SK-N-SH (cell line): ENCODE measurements around the gene MLST8. TPM values are rescaled to one million over a fixed set of nuclear protein-coding genes. Genes with fewer than 3 reads are reported as not detected.

Experiments
- CTCF ChIA-PET: fragments of 300-600, 350-600 bp; formaldehyde crosslinking; extraction: SDS; loops from one replicate; lab custom pipeline; 2021; lab: Yijun Ruan, JAX
- POLR2A ChIA-PET: fragments of 350-600 bp; sonication (Branson Sonifier 250); formaldehyde crosslinking; extraction: SDS; loops from one replicate; lab custom pipeline; 2020; ENCODE audit warnings: antibody characterized with exemption, inconsistent platforms; lab: Yijun Ruan, JAX
- DNase-seq: peaks from one replicate; pipeline ENCODE4 v3.0.0; 2012
- H2AFZ ChIP-seq: fragments of 200-600 bp; sonication (generic); 2 replicates; pipeline ENCODE4 v1.8.1; 2016; ENCODE audit warnings: antibody characterized with exemption, mild to moderate bottlenecking, low read depth
- H3F3A ChIP-seq: fragments of 200-600 bp; sonication (generic); replicated peaks from 2 replicates; pipeline ENCODE3; 2016; ENCODE audit warnings: antibody characterized with exemption, mild to moderate bottlenecking; ENCODE audit not compliant: insufficient read depth
- H3K27ac ChIP-seq, 2 experiments: fragments of 200-500 bp in 1 of 2; fragments of 200-600 bp in 1 of 2; sonication (Bioruptor generic) in 1 of 2; sonication (generic), shearing (Covaris generic) in 1 of 2; 2 replicates each; pipeline versions ENCODE4 v1.5.1 to v1.6.1; 2014 to 2016; ENCODE audit warnings: low read depth in 2 of 2, inconsistent platforms in 1 of 2, low read length in 1 of 2, mild to moderate bottlenecking in 1 of 2, mixed read lengths in 1 of 2
- H3K27me3 ChIP-seq: fragments of 200-600 bp; sonication (generic), shearing (Covaris generic); 2 replicates; pipeline ENCODE4 v1.6.1; 2016; ENCODE audit warnings: mixed run types; ENCODE audit not compliant: insufficient read depth
- H3K36me3 ChIP-seq, 2 experiments: fragments of 200-500 bp in 1 of 2; fragments of 200-600 bp in 1 of 2; sonication (Bioruptor generic) in 1 of 2; sonication (generic) in 1 of 2; replicated peaks in 1 of 2; 2 replicates each; pipeline versions ENCODE3 to v1.5.1; 2014 to 2016; ENCODE audit warnings: low read length in 1 of 2, mild to moderate bottlenecking in 1 of 2; ENCODE audit not compliant: insufficient read depth in 2 of 2, control insufficient read depth in 1 of 2
- H3K4me1 ChIP-seq, 2 experiments: fragments of 200-500 bp in 1 of 2; fragments of 200-600 bp in 1 of 2; sonication (Bioruptor generic) in 1 of 2; sonication (generic), shearing (Covaris generic) in 1 of 2; 2 replicates each; pipeline versions ENCODE4 v1.5.1 to v1.6.1; 2014 to 2016; ENCODE audit warnings: low read depth in 1 of 2, low read length in 1 of 2, mixed run types in 1 of 2; ENCODE audit not compliant: insufficient read depth in 2 of 2, control insufficient read depth in 1 of 2
- H3K4me2 ChIP-seq: fragments of 200-600 bp; sonication (generic), shearing (Covaris generic); 2 replicates; pipeline ENCODE4 v1.6.1; 2017; ENCODE audit warnings: mixed run types
- H3K4me3 ChIP-seq, 2 experiments: fragments of 200-500 bp in 1 of 2; fragments of 200-600 bp in 1 of 2; sonication (Bioruptor generic) in 1 of 2; sonication (generic), shearing (Covaris generic) in 1 of 2; 2 replicates each; pipeline versions ENCODE4 v1.5.1 to v1.8.1; 2014 to 2016; ENCODE audit warnings: low read depth in 2 of 2, inconsistent platforms in 1 of 2, low read length in 1 of 2, mild to moderate bottlenecking in 1 of 2, mixed read lengths in 1 of 2, moderate library complexity in 1 of 2
- H3K79me2 ChIP-seq: fragments of 200-600 bp; sonication (generic); 2 replicates; pipeline ENCODE4 v1.8.1; 2017; ENCODE audit warnings: mild to moderate bottlenecking; ENCODE audit not compliant: insufficient read depth
- H3K9ac ChIP-seq: fragments of 200-600 bp; sonication (generic); 2 replicates; pipeline ENCODE4 v1.6.1; 2017; ENCODE audit warnings: mixed run types
- H3K9me2 ChIP-seq: fragments of 200-600 bp; sonication (generic); 2 replicates; pipeline ENCODE4 v1.6.1; 2017; ENCODE audit warnings: mixed run types
- H3K9me3 ChIP-seq: fragments of 200-600 bp; sonication (generic); 2 replicates; pipeline ENCODE4 v1.6.1; 2017; ENCODE audit warnings: mixed run types, mild to moderate bottlenecking, moderate library complexity
- H4K20me1 ChIP-seq: fragments of 200-600 bp; sonication (generic); 2 replicates; pipeline ENCODE4 v1.6.1; 2017; ENCODE audit warnings: mild to moderate bottlenecking, mixed run types; ENCODE audit not compliant: insufficient read depth
- FOSL2 ChIP-seq: IDR thresholded peaks from 2 replicates; pipeline ENCODE4 v1.4.0; 2012; ENCODE audit warnings: low read depth, mild to moderate bottlenecking, moderate library complexity, borderline replicate concordance
- FOXM1 ChIP-seq: IDR thresholded peaks from 2 replicates; pipeline ENCODE4 v1.4.0; 2012; ENCODE audit warnings: low read depth, mild to moderate bottlenecking
- GABPA ChIP-seq: IDR thresholded peaks from 2 replicates; pipeline ENCODE4 v1.4.0; 2012; ENCODE audit warnings: low read depth, mild to moderate bottlenecking
- JUND ChIP-seq: IDR thresholded peaks from 2 replicates; pipeline ENCODE4 v1.4.0; 2012
- MAX ChIP-seq: IDR thresholded peaks from 2 replicates; pipeline ENCODE4 v1.4.0; 2012; ENCODE audit warnings: low read depth
- NFIC ChIP-seq: IDR thresholded peaks from 2 replicates; pipeline ENCODE4 v1.4.0; 2012; ENCODE audit warnings: borderline replicate concordance
- TEAD4 ChIP-seq: IDR thresholded peaks from 2 replicates; pipeline ENCODE4 v1.4.0; 2012; ENCODE audit warnings: mild to moderate bottlenecking, borderline replicate concordance; ENCODE audit not compliant: insufficient read depth
- USF2 ChIP-seq: fragments of 150-350 bp; IDR thresholded peaks from 2 replicates; pipeline ENCODE4 v1.6.1; 2017; ENCODE audit warnings: antibody characterized with exemption, low read length, low read depth, borderline replicate concordance
- WGBS: methylation state at CpG from one replicate; pipeline ENCODE4 v1.1.6; 2017; ENCODE audit warnings: low lambda C conversion rate; 5-methylcytosine and 5-hydroxymethylcytosine counted together
- polyA plus RNA-seq, 3 experiments: library from polyadenylated mRNA; depleted of rRNA; stranded (reverse); fragments of >200 nt; gene quantifications; 2 replicates each; pipeline ENCODE4 v1.2.3, GENCODE V29; 2012
- TF ChIP-seq, protein P1 (sequence below): IDR thresholded peaks from 2 replicates; pipeline ENCODE4; 2012
- TF ChIP-seq, protein P2 (sequence below): fragments of 150-350 bp; IDR thresholded peaks from 2 replicates; pipeline ENCODE4 v1.6.1; 2016; ENCODE audit warnings: mild to moderate bottlenecking, low read depth, low read length

MLST8 gene
- polyA plus RNA-seq, 1 of the 3 experiments (the other 2 are of a cell fraction) = 85.4 TPM

GRCh38 chr16:2231016-2231931 is 26.0 kb downstream of the MLST8 start:
- peak overlapping the region in 1 of 2 experiments; percentile 11; a peak in 1 of 4 replicates for H3K27ac ChIP-seq
- no peak overlapping the region for H3K9ac ChIP-seq
- peaks cover 0 to 3% of the 10 kb centered on the region in 2 experiments; a peak in 1 of 4 replicates for H3K4me1 ChIP-seq
- H3K9me3 ChIP-seq = no peaks in the 10 kb centered on the region
- H2AFZ ChIP-seq = no peak overlapping the region
- H3K4me3 ChIP-seq = no peak overlapping the region
- ChIA-PET CTCF (interaction anchor here (0.6 to 1.6 kb wide), 3 partner anchors 11 to 368 kb away, joined by 3 to 5 read pairs (median 3); partner anchors contain the start of gene ECI1), POLR2A (no interaction called here)
- peaks cover 0 to 74% of the 10 kb centered on the region in 2 experiments for H3K36me3 ChIP-seq
- H3F3A ChIP-seq = no peaks in the 10 kb centered on the region
- no peak for DNase-seq
- no peaks in the 10 kb centered on the region for H3K27me3 ChIP-seq
- H3K79me2 ChIP-seq = peaks cover 23% of the 10 kb centered on the region
- TF ChIP-seq, protein P1, sequence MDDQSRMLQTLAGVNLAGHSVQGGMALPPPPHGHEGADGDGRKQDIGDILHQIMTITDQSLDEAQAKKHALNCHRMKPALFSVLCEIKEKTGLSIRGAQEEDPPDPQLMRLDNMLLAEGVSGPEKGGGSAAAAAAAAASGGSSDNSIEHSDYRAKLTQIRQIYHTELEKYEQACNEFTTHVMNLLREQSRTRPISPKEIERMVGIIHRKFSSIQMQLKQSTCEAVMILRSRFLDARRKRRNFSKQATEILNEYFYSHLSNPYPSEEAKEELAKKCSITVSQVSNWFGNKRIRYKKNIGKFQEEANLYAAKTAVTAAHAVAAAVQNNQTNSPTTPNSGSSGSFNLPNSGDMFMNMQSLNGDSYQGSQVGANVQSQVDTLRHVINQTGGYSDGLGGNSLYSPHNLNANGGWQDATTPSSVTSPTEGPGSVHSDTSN = no peak
- no peak for TF ChIP-seq FOXM1
- TF ChIP-seq GABPA = no peak
- no peak for TF ChIP-seq USF2
- no peak for TF ChIP-seq TEAD4
- TF ChIP-seq JUND = no peak
- TF ChIP-seq, protein P2, sequence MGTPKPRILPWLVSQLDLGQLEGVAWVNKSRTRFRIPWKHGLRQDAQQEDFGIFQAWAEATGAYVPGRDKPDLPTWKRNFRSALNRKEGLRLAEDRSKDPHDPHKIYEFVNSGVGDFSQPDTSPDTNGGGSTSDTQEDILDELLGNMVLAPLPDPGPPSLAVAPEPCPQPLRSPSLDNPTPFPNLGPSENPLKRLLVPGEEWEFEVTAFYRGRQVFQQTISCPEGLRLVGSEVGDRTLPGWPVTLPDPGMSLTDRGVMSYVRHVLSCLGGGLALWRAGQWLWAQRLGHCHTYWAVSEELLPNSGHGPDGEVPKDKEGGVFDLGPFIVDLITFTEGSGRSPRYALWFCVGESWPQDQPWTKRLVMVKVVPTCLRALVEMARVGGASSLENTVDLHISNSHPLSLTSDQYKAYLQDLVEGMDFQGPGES = no peak
- TF ChIP-seq MAX = no peak
- TF ChIP-seq NFIC = no peak
- TF ChIP-seq FOSL2 = no peak
- H4K20me1 ChIP-seq = peaks cover 26% of the 10 kb centered on the region
- WGBS = 88% methylated on average over 15 of the region's 29 CpGs
- H3K9me2 ChIP-seq = no peaks in the 10 kb centered on the region
- no peak overlapping the region for H3K4me2 ChIP-seq
